Astrocyte of the cerebellum (primary cell): Measurements from ENCODE around the gene TPM2.

ENCODE experiments used
- DNase-seq: peaks from one replicate; pipeline ENCODE4 v3.0.0-alpha.2; 2011; ENCODE audit warnings: low read depth
- H3K4me3 ChIP-seq: 2 replicates; pipeline ENCODE4 v1.5.1; 2011; ENCODE audit warnings: mild to moderate bottlenecking, low read depth, low read length, moderate library complexity
- CTCF ChIP-seq: IDR thresholded peaks from 2 replicates; pipeline ENCODE4 v1.5.1; 2012; ENCODE audit warnings: low read length, low read depth, moderate library complexity, mild to moderate bottlenecking; ENCODE audit errors: missing control alignments
- in situ Hi-C: cut with HindIII; loops from 2 replicates; pipeline ENCODE4 v1.10.0; 2017; ENCODE audit warnings: low sequenced_read_pairs

Gene TPM2

GRCh38 chr9:35728041-35728971 is 38.6 kb upstream of the TPM2 start:
- peak; percentile 65 for DNase-seq
- TF ChIP-seq CTCF = no peak
- in situ Hi-C loops = loop anchor here (5.0 kb wide), 1 partner anchor 36 kb away; no protein-coding TSS in a partner anchor
- H3K4me3 ChIP-seq = peak overlapping the region; percentile 88

GRCh38 chr9:35727676-35728040 is 37.9 kb upstream of the TPM2 start:
- no peak for TF ChIP-seq CTCF
- in situ Hi-C loops = loop anchor here (5.0 kb wide), 1 partner anchor 35 kb away; no protein-coding TSS in a partner anchor
- DNase-seq = no peak
- H3K4me3 ChIP-seq = peak overlapping the region; percentile 88

DNA sequence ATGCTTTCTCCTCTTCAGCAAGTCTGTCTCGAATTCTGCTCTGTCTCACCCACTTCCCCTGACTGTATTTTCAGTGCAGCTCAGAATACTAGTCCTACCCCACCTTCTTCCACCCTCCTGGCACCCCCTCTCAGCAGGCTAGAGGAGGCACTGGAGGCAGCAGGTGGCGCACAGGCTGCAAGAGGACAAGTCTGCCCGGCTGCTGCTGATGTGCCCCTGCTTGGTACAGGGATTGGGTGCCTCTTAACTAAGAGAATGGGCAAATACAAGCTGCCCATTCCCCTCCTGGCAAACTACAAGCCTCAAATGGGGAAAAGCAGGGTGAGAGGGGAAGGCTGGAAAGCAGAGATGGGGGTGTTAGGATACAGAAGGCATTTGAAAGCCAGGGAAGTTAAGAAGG is 37.2 kb upstream of the TPM2 start:
- peak; percentile 3 for TF ChIP-seq CTCF
- peak overlapping the region; percentile 88 for H3K4me3 ChIP-seq
- DNase-seq = no peak
- in situ Hi-C loops = loop anchor here (5.0 kb wide), 1 partner anchor 35 kb away; no protein-coding TSS in a partner anchor

DNA sequence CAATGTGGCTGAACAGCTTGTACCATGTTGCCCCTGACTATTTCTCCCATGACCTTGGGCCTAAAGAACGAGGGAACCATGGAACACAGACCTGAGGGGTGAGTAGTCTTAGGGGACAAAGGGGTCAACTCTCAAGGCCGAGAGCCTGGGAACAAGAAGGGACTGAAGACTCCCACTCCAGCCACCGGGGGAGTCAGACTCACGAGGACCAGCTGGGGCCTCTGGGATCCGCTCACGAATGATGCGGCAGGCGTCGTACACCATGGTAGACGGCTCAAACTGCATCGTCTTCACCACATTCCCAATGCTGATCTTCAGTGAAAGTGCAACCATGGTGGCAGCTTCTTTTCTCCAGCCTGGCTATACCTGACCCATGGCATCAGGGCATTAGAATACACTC is 35.6 kb upstream of the TPM2 start:
- no peak for DNase-seq
- TF ChIP-seq CTCF = no peak
- no peak overlapping the region for H3K4me3 ChIP-seq
- in situ Hi-C loops = loop anchor here (5.0 kb wide), 1 partner anchor 33 kb away; no protein-coding TSS in a partner anchor

- DNase-seq = no peak
- H3K4me3 ChIP-seq = no peak overlapping the region
- in situ Hi-C loops = no loop called here
- no peak for TF ChIP-seq CTCF
Observed at GRCh38 chr9:35723908-35724307, 34.2 kb upstream of the TPM2 start.

DNA sequence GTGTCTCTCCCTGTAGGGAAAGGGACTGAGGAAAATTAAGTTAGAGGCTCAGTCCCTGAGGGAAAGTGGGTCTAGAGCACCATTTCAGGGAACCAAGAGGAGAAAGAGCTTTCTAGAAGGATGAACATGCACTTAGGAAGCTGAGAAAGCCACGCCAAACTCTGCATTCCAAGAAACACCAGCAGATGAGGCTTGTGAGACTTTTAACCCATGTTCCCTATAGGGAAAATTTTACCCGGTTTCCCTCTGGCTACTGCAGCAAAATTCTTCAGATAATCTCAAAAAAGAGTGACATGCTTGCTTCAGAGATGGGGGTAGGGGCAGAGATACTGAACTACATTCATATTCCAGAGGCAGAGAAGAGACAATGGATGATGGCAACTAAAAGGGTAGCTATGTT is 33.7 kb upstream of the TPM2 start:
- DNase-seq = no peak
- in situ Hi-C loops = no loop called here

More for the DNA sequence above, 33.7 kb upstream of the TPM2 start:
- H3K4me3 ChIP-seq = no peak overlapping the region
- TF ChIP-seq CTCF = no peak
